OCI-LY3 (cell line): ENCODE measurements around the gene DHFR.
"Not testable (repeated sequence)": the region's sequence is repeated elsewhere in the genome, so short reads cannot be mapped to it uniquely, and the experiment has no call there.

Experiments
- H2AFZ ChIP-seq: fragments of 200-600, 300-600 bp; shearing (Covaris generic); 2 replicates; pipeline ENCODE4 v1.6.0; 2014; ENCODE audit warnings: antibody characterized with exemption, low read depth, low read length
- H3K27ac ChIP-seq: fragments of 200-600, 300-600 bp; sonication (generic); 2 replicates; pipeline ENCODE4 v1.5.1; 2014; ENCODE audit warnings: mild to moderate bottlenecking, low read length, moderate library complexity, mixed read lengths
- H3K27me3 ChIP-seq: fragments of 200-600, 300-600 bp; sonication (generic); 2 replicates; pipeline ENCODE4 v1.6.1; 2014; ENCODE audit warnings: low read depth, low read length, mixed read lengths
- H3K36me3 ChIP-seq: fragments of 200-600, 300-600 bp; sonication (generic); replicated peaks from 2 replicates; pipeline ENCODE3; 2014; ENCODE audit warnings: low read depth, low read length, mixed read lengths
- H3K4me1 ChIP-seq: fragments of 300-600, 200-600 bp; sonication (generic); 2 replicates; pipeline ENCODE4 v1.6.1; 2014; ENCODE audit warnings: low read length, mixed read lengths
- H3K4me2 ChIP-seq: fragments of 200-600, 300-600 bp; sonication (generic); 2 replicates; pipeline ENCODE4 v1.6.1; 2014; ENCODE audit warnings: low read length, mixed read lengths
- H3K4me3 ChIP-seq: fragments of 300-600, 200-600 bp; sonication (generic); 2 replicates; pipeline ENCODE4 v1.5.1; 2014; ENCODE audit warnings: antibody characterized with exemption, mild to moderate bottlenecking, low read length, moderate library complexity
- H3K79me2 ChIP-seq: fragments of 300-600, 200-600 bp; shearing (Covaris generic); 2 replicates; pipeline ENCODE4 v1.6.1; 2014; ENCODE audit warnings: mild to moderate bottlenecking, low read length, mixed read lengths
- H3K9ac ChIP-seq: fragments of 300-600, 200-600 bp; shearing (Covaris generic); 2 replicates; pipeline ENCODE4 v1.6.0; 2014; ENCODE audit warnings: mild to moderate bottlenecking, low read length, moderate library complexity
- H3K9me3 ChIP-seq: fragments of 200-600, 300-600 bp; shearing (Covaris generic); 2 replicates; pipeline ENCODE4 v1.6.1; 2014; ENCODE audit warnings: low read length, mixed read lengths; ENCODE audit not compliant: insufficient read depth
- H4K20me1 ChIP-seq: fragments of 200-600, 300-600 bp; sonication (generic); 2 replicates; pipeline ENCODE4 v1.6.1; 2016; ENCODE audit warnings: low read length, mixed read lengths; ENCODE audit not compliant: insufficient read depth
- EZH2phosphoT487 ChIP-seq: fragments of 200-600 bp; shearing (Covaris generic); IDR thresholded peaks from 2 replicates; pipeline ENCODE4 v1.6.1; 2018; ENCODE audit warnings: antibody characterized with exemption, mixed run types, low read depth
- TF ChIP-seq, protein P1 (sequence below): fragments of 200-600, 300-600 bp; sonication (generic); IDR thresholded peaks from 2 replicates; pipeline ENCODE4 v1.5.1; 2014; ENCODE audit warnings: antibody characterized with exemption, low read length, low read depth

The DHFR gene

DNA sequence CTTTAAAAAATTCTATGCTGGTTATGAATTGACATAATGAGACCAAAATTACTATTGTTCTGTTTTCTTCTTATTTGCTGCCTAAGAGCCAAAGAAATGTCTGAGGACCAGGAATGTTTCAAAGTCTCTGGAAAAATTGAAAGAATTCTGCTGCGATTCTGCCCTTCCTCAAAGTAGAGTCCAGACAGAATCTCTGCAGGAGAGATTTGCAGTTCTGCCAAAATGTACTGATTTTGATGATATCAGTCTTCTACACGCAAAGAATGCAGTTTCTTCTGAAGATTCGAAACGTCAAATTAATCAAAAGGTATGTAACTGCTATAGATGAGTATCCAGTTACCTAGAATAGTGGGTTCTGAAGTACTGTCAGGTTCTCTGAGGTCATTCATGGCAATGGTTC is 10.3 kb upstream of the DHFR start:
- H3K4me2 ChIP-seq, result no peak overlapping the region
- H3K27me3 ChIP-seq, result no peaks in the 10 kb centered on the region
- no peak for TF ChIP-seq EZH2phosphoT487
- TF ChIP-seq, protein P1, sequence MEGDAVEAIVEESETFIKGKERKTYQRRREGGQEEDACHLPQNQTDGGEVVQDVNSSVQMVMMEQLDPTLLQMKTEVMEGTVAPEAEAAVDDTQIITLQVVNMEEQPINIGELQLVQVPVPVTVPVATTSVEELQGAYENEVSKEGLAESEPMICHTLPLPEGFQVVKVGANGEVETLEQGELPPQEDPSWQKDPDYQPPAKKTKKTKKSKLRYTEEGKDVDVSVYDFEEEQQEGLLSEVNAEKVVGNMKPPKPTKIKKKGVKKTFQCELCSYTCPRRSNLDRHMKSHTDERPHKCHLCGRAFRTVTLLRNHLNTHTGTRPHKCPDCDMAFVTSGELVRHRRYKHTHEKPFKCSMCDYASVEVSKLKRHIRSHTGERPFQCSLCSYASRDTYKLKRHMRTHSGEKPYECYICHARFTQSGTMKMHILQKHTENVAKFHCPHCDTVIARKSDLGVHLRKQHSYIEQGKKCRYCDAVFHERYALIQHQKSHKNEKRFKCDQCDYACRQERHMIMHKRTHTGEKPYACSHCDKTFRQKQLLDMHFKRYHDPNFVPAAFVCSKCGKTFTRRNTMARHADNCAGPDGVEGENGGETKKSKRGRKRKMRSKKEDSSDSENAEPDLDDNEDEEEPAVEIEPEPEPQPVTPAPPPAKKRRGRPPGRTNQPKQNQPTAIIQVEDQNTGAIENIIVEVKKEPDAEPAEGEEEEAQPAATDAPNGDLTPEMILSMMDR, result no peak
- H3K9ac ChIP-seq, result no peak overlapping the region
- H3K4me3 ChIP-seq, result no peak overlapping the region
- H3K36me3 ChIP-seq, result peaks cover 18% of the 10 kb centered on the region
- no peaks in the 10 kb centered on the region for H3K9me3 ChIP-seq
- no peak overlapping the region for H3K27ac ChIP-seq
- no peaks in the 10 kb centered on the region for H3K79me2 ChIP-seq
- peaks cover 15% of the 10 kb centered on the region for H3K4me1 ChIP-seq
- no peak overlapping the region for H2AFZ ChIP-seq
- H4K20me1 ChIP-seq, result 0 out of 2 replicates have a peak, but pooled peaks cover 2% of the 10 kb centered on the region

DNA sequence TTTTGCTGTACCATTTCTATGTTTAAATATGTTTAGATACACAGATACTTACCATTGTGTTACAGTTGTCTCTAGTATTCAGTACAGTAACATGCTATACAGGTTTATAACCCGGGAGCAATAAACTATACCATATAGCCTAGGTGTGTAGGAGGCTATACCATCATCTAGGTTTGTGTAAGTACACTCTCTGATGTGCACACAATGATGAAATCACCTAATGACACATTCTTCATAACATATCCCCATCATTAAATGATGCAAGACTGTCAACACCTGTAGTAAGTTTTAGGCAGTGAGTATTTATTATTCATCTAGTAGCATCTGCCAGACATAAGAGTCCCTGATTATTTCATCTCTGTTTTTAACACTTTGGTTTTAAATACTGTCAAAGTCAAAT is 7.3 kb upstream of the DHFR start:
- no peaks in the 10 kb centered on the region for H3K4me1 ChIP-seq
- no peaks in the 10 kb centered on the region for H3K79me2 ChIP-seq
- H3K27ac ChIP-seq, result no peak overlapping the region
- no peaks in the 10 kb centered on the region for H3K9me3 ChIP-seq
- H3K4me3 ChIP-seq, result no peak overlapping the region
- TF ChIP-seq, protein P1, result no peak
- no peak for TF ChIP-seq EZH2phosphoT487
- H3K4me2 ChIP-seq, result no peak overlapping the region
- no peak overlapping the region for H3K9ac ChIP-seq
- no peaks in the 10 kb centered on the region for H3K27me3 ChIP-seq
- no peak overlapping the region for H2AFZ ChIP-seq
- no peaks in the 10 kb centered on the region for H4K20me1 ChIP-seq
- H3K36me3 ChIP-seq, result peaks cover 27% of the 10 kb centered on the region

DNA sequence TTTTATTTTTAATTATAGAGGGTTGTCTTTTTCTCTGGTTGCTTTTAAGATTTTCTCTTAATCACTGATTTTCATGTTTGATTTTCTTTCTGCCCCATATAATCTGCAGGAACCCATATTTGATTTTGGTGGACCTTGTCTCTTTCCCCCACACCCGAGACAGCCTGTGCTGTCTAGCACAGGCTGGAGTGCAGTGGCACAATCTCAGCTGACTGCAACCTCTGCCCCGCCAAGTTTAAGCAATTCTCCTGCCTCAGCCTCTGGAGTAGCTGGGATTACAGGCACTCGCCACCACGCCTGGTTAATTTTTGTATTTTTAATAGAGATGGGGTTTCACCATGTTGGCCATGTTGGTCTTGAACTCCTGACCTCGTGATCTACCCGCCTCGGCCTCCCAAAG is 5.9 kb upstream of the DHFR start:
- not testable (repeated sequence) for H3K27ac ChIP-seq, H3K4me1 ChIP-seq, H3K4me3 ChIP-seq, H3K9me3 ChIP-seq, H3K79me2 ChIP-seq, H2AFZ ChIP-seq, H4K20me1 ChIP-seq, H3K9ac ChIP-seq, H3K27me3 ChIP-seq, H3K4me2 ChIP-seq
- H3K36me3 ChIP-seq, result peaks cover 21% of the 10 kb centered on the region

DNA sequence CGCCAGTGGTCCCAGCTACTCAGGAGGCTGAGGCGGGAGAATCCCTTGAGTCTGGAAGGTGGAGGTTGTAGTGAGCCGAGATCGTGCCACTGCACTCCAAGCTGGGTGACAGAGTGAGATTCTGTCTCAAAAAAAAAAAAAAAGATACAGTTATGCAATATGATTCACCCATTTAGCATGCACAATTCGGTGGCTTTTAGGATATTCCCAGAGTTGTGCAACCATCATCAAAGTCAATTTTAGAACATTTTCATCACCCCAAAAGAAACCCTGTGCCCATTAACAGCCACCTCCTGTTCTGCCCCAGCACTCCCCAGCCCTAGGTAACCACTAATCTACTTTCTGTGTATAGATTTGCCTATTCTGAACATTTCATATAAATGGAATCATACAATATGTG is 4.3 kb upstream of the DHFR start:
- H3K4me1 ChIP-seq, result peaks cover 7% of the 10 kb centered on the region
- H3K27ac ChIP-seq, result no peak overlapping the region
- TF ChIP-seq, protein P1, result no peak
- no peak for TF ChIP-seq EZH2phosphoT487
- H4K20me1 ChIP-seq, result no peaks in the 10 kb centered on the region
- H3K79me2 ChIP-seq, result peaks cover 17% of the 10 kb centered on the region
- no peak overlapping the region for H3K4me3 ChIP-seq
- no peak overlapping the region for H3K9ac ChIP-seq
- no peaks in the 10 kb centered on the region for H3K9me3 ChIP-seq
- no peak overlapping the region for H2AFZ ChIP-seq
- peaks cover 16% of the 10 kb centered on the region for H3K36me3 ChIP-seq
- no peaks in the 10 kb centered on the region for H3K27me3 ChIP-seq
- H3K4me2 ChIP-seq, result no peak overlapping the region

DNA sequence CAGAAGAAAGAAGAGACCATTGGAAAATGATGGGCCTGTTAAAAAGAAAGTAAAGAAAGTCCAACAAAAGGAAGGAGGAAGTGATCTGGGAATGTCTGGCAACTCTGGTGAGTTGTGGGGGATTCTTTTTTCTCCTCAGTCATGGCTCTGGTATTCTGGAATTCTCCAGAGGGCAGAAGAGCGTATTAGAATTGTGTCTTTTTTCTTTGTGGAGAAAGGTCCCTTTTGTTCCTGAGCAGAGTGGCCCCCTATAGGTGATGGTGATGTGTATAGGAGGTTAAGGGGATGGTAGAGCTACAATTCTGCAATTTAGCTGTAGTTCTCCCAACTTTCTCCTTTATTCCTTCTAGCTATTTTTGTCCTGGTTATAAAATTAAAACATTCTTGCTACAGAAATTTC is 1.6 kb upstream of the DHFR start:
- H3K79me2 ChIP-seq, result peaks cover 32% of the 10 kb centered on the region
- H3K9me3 ChIP-seq, result no peaks in the 10 kb centered on the region
- no peak overlapping the region for H2AFZ ChIP-seq
- H3K9ac ChIP-seq, result no peak overlapping the region; the same call in 1 of the 2 replicates
- no peak overlapping the region for H3K27ac ChIP-seq
- H3K27me3 ChIP-seq, result no peaks in the 10 kb centered on the region
- no peak overlapping the region for H3K4me3 ChIP-seq
- peak overlapping the region; percentile 91; the same call in 1 of the 2 replicates for H3K4me2 ChIP-seq
- no peak for TF ChIP-seq EZH2phosphoT487
- TF ChIP-seq, protein P1, result peak; percentile 5; the same call in 1 of the 2 replicates
- peaks cover 16% of the 10 kb centered on the region for H3K4me1 ChIP-seq
- H4K20me1 ChIP-seq, result peaks cover 4% of the 10 kb centered on the region; the same call in 1 of the 2 replicates
- H3K36me3 ChIP-seq, result peaks cover 16% of the 10 kb centered on the region
